ENCODE measurements around the gene RANBP9.

DNA sequence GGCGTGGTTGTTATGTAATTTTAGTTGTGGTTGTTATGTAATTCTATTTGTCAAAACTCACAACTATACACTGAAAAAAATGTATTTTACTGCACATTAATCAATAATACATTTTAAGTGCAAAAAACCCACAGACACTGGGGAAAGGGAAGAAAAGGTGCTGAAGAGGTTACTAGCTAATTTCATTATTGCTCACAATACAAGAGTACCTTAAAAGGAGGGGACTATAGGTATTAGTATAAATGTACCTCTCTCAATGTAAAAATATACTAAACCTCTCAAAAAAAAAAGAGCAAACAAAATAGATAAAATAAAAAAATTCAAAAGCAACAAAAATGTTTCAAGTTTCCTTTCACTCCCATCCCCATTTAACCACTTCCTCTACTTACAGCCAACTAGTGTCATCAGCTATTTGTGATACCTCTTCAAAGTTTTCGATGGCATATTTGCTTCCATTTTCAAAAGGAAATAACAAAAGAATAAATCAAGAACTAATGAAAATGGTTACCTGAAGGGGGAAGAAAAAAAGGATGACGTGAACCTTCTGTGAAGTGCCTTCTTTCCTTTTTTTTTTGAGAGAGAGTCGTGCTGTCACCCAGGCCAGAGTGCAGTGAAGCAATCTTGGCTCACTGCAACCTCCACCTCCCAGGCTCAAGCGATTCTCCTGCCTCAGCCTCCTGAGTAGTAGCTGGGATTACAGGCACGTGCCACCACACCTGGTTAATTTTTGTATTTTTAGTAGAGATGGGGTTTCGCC is 30.2 kb downstream of the RANBP9 start:
- TF ChIP-seq ZNF565 (CRISPR knock-in tag; conservative IDR thresholded peaks at IDR 0.05; ENCODE audit: low read depth): no peak
- TF ChIP-seq ZFP30 (CRISPR knock-in tag; IDR thresholded peaks at IDR 0.05): no peak
- no peak for TF ChIP-seq PPARA (CRISPR knock-in tag; IDR thresholded peaks at IDR 0.05; ENCODE audit: borderline replicate concordance)

Measured in SK-N-SH treated with all-trans-retinoic acid at 6 μM for 48 hours (cell line).